Neural progenitor cell (in vitro differentiated cells): ENCODE data around the gene ATP6V1B1.

ENCODE experiments used
- CTCF ChIP-seq: fragments of 200-600 bp; sonication (generic); IDR thresholded peaks from 2 replicates; pipeline ENCODE4 v1.5.1; 2017; ENCODE audit warnings: antibody characterized with exemption, mild to moderate bottlenecking
- EZH2 ChIP-seq: fragments of 200-600 bp; sonication (generic); IDR thresholded peaks from 2 replicates; pipeline ENCODE4 v1.6.1; 2017; ENCODE audit warnings: antibody characterized with exemption, mild to moderate bottlenecking, moderate library complexity
- EZH2phosphoT487 ChIP-seq: fragments of 200-600 bp; sonication (generic); IDR thresholded peaks from 2 replicates; pipeline ENCODE4 v1.6.1; 2017; ENCODE audit warnings: antibody characterized with exemption

- TF ChIP-seq CTCF = no peak
- TF ChIP-seq EZH2phosphoT487 = no peak
- no peak for TF ChIP-seq EZH2
Measured at GRCh38 chr2:70961648-70961994, 25.9 kb downstream of the ATP6V1B1 start.
